PC-3 (cell line): ENCODE data around the gene EXOC4. TPM values are rescaled to one million over a fixed set of nuclear protein-coding genes. Genes with fewer than 3 reads are reported as not detected.
A peak's percentile ranks its signal among the peaks of the same experiment; 100 is the strongest.

Experiments
- ATAC-seq: fragments of 200-7000 bp; cut with Tn5 transposase; 2 replicates; pipeline ENCODE4 v1.9.1; 2020; ENCODE audit warnings: mild to moderate bottlenecking, moderate library complexity
- BruUV-seq: library from RNA; stranded (reverse); fragments of 400-500 nt; replicated peaks from 2 replicates; lab custom pipeline; 2021; lab: Mats Ljungman, UMichigan
- CTCF ChIA-PET: fragments of 300-600 bp; sonication (Branson Sonifier 250); formaldehyde crosslinking; loops from one replicate; lab custom pipeline; 2022; ENCODE audit warnings: antibody characterized with exemption; lab: Charles Lee
- POLR2A ChIA-PET: fragments of 300-600 bp; sonication (Branson Sonifier 250); formaldehyde crosslinking; loops from one replicate; lab custom pipeline; 2022; ENCODE audit warnings: antibody characterized with exemption; ENCODE audit not compliant: unreplicated experiment; lab: Charles Lee
- DNase-seq: peaks from one replicate; pipeline ENCODE4 v3.0.0-alpha.2; 2015
- H2AFZ ChIP-seq: fragments of 300-600 bp; sonication (generic); 2 replicates; pipeline ENCODE4 v1.6.0; 2016; ENCODE audit warnings: antibody characterized with exemption, low read length
- H3F3A ChIP-seq: fragments of 300-600 bp; sonication (generic); one replicate; pipeline ENCODE4 v1.6.0; 2017; ENCODE audit warnings: antibody characterized with exemption, low read length, control low read depth, mild to moderate bottlenecking; ENCODE audit not compliant: unreplicated experiment
- H3K27ac ChIP-seq: fragments of 300-600 bp; sonication (generic); 2 replicates; pipeline ENCODE4 v1.5.1; 2016; ENCODE audit warnings: mild to moderate bottlenecking, low read length
- H3K27me3 ChIP-seq: fragments of 300-600 bp; sonication (generic); 2 replicates; pipeline ENCODE4 v1.6.1; 2016; ENCODE audit warnings: low read length, mixed read lengths
- H3K36me3 ChIP-seq: fragments of 300-600 bp; sonication (generic); 2 replicates; pipeline ENCODE4 v1.6.1; 2016; ENCODE audit warnings: low read depth, mixed run types, low read length, mixed read lengths
- H3K4me1 ChIP-seq: fragments of 300-600 bp; sonication (generic); 2 replicates; pipeline ENCODE4 v1.5.1; 2016; ENCODE audit warnings: low read length; ENCODE audit not compliant: insufficient read depth
- H3K4me2 ChIP-seq: fragments of 300-600 bp; sonication (generic); 2 replicates; pipeline ENCODE4 v1.6.0; 2016; ENCODE audit warnings: low read length
- H3K4me3 ChIP-seq: fragments of 300-600 bp; sonication (generic); 2 replicates; pipeline ENCODE4 v1.5.1; 2016; ENCODE audit warnings: mild to moderate bottlenecking, low read length, mixed read lengths
- H3K79me2 ChIP-seq: fragments of 300-600 bp; sonication (generic); 2 replicates; pipeline ENCODE4 v1.6.1; 2017; ENCODE audit warnings: low read length, mixed read lengths
- H3K9ac ChIP-seq: fragments of 300-600 bp; sonication (generic); 2 replicates; pipeline ENCODE4 v1.6.0; 2016; ENCODE audit warnings: mild to moderate bottlenecking, low read length
- H3K9me2 ChIP-seq: fragments of 300-600 bp; sonication (generic); replicated peaks from 2 replicates; pipeline ENCODE4 v1.6.1; 2016; ENCODE audit warnings: mixed run types, low read length, mixed read lengths
- H3K9me3 ChIP-seq: fragments of 300-600 bp; sonication (generic); 2 replicates; pipeline ENCODE4 v1.6.1; 2016; ENCODE audit warnings: low read length, mixed read lengths
- H4K20me1 ChIP-seq: fragments of 300-600 bp; sonication (generic); 2 replicates; pipeline ENCODE4 v1.6.1; 2016; ENCODE audit warnings: low read length, mixed read lengths
- EZH2 ChIP-seq: fragments of 300-600 bp; sonication (generic); IDR thresholded peaks from one replicate; pipeline ENCODE4 v1.6.1; 2017; ENCODE audit warnings: antibody characterized with exemption, mild to moderate bottlenecking, low read length; ENCODE audit not compliant: unreplicated experiment
- EZH2phosphoT487 ChIP-seq: fragments of 300-600 bp; sonication (generic); IDR thresholded peaks from 2 replicates; pipeline ENCODE4 v1.6.1; 2018; ENCODE audit warnings: mild to moderate bottlenecking, antibody characterized with exemption, low read length, borderline replicate concordance
- intact Hi-C: fragments of 100-400 bp; cut with micrococcal nuclease; formaldehyde crosslinking; loops from 2 replicates; pipeline ENCODE4 v1.9.0; 2023
- total RNA-seq: library from RNA; depleted of rRNA; stranded (reverse); fragments of >200 nt; gene quantifications from 2 replicates; pipeline ENCODE4 v1.2.3, GENCODE V29; 2014
- TF ChIP-seq, protein P1 (sequence below): fragments of 300-600 bp; sonication (generic); conservative IDR thresholded peaks from 2 replicates; pipeline ENCODE4 v1.5.1; 2017; ENCODE audit warnings: antibody characterized with exemption, low read depth, mild to moderate bottlenecking, low read length

Gene EXOC4
- total RNA-seq, 1 experiment from 2014 or later = 43.5 TPM

DNA sequence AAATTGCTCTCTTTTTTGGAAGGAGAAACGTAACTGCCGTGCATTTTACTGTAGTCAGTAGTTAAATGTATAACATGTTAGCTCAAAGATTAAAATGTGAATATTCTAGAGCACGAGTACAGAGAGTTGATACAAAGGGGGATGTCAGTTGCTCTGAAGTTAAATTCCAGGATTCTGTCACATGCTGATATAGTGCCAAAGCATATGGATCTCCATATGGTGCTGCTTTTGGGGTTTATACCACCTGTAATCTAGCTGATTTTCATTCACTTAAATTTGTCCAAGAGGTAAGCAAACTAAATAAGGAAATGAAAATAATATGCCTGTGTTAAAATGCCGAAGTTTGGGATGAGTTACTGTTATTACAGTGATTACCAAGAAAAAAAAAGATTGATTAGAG is 298.6 kb downstream of the EXOC4 start:
- CTCF ChIA-PET = interaction anchor here (0.6 kb wide), 1 partner anchor 126 kb away, joined by 3 read pairs; no protein-coding TSS in a partner anchor
- H3K79me2 ChIP-seq = no peaks in the 10 kb centered on the region
- no peak overlapping the region for H3K4me3 ChIP-seq
- no peaks in the 10 kb centered on the region for H3K27me3 ChIP-seq
- ATAC-seq (no peak), DNase-seq (no peak)
- H3F3A ChIP-seq = no peaks in the 10 kb centered on the region
- H2AFZ ChIP-seq = no peak overlapping the region
- TF ChIP-seq EZH2phosphoT487 (no peak), EZH2 (no peak)
- TF ChIP-seq, protein P1, sequence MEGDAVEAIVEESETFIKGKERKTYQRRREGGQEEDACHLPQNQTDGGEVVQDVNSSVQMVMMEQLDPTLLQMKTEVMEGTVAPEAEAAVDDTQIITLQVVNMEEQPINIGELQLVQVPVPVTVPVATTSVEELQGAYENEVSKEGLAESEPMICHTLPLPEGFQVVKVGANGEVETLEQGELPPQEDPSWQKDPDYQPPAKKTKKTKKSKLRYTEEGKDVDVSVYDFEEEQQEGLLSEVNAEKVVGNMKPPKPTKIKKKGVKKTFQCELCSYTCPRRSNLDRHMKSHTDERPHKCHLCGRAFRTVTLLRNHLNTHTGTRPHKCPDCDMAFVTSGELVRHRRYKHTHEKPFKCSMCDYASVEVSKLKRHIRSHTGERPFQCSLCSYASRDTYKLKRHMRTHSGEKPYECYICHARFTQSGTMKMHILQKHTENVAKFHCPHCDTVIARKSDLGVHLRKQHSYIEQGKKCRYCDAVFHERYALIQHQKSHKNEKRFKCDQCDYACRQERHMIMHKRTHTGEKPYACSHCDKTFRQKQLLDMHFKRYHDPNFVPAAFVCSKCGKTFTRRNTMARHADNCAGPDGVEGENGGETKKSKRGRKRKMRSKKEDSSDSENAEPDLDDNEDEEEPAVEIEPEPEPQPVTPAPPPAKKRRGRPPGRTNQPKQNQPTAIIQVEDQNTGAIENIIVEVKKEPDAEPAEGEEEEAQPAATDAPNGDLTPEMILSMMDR = no peak
- no peaks in the 10 kb centered on the region for H4K20me1 ChIP-seq
- no peak overlapping the region for H3K27ac ChIP-seq
- H3K9me3 ChIP-seq = no peaks in the 10 kb centered on the region
- no peak overlapping the region for H3K9ac ChIP-seq
- BruUV-seq = no TSS peak
- POLR2A ChIA-PET = no interaction called here
- H3K36me3 ChIP-seq = no peaks in the 10 kb centered on the region
- intact Hi-C loops = no loop called here
- H3K9me2 ChIP-seq = no peaks in the 10 kb centered on the region
- no peaks in the 10 kb centered on the region for H3K4me1 ChIP-seq
- H3K4me2 ChIP-seq = no peak overlapping the region

DNA sequence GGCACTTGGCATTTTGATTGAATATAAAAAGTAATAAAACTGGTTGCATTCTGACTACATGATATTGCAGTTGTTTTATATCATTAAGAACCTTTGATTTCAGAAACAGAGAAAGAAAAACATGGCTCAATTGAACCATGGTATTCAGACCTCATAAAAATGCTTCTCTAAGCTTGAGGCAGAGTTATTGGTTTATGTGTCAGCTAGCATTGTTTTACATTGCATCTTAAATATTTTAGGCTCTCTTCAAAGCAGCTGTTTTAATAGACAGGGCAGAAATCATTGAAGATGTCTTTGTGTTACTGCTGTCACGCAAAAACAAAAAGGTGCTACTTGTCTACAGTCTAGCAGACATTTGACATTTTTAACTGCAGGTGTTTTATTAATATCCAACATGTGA is 299.2 kb downstream of the EXOC4 start:
- no peak overlapping the region for H3K4me3 ChIP-seq
- no TSS peak for BruUV-seq
- CTCF ChIA-PET = interaction anchor here (0.6 kb wide), 1 partner anchor 125 kb away, joined by 3 read pairs; no protein-coding TSS in a partner anchor
- POLR2A ChIA-PET = no interaction called here
- no peak overlapping the region for H3K27ac ChIP-seq
- H3K9ac ChIP-seq = no peak overlapping the region
- no peaks in the 10 kb centered on the region for H3F3A ChIP-seq
- TF ChIP-seq EZH2 (no peak), EZH2phosphoT487 (no peak)
- TF ChIP-seq, protein P1 = no peak
- ATAC-seq (peak; percentile 51), DNase-seq (no peak)
- no peak overlapping the region for H2AFZ ChIP-seq
- intact Hi-C loops = no loop called here
- H3K9me2 ChIP-seq = no peaks in the 10 kb centered on the region
- no peaks in the 10 kb centered on the region for H3K36me3 ChIP-seq
- H3K27me3 ChIP-seq = no peaks in the 10 kb centered on the region
- H4K20me1 ChIP-seq = no peaks in the 10 kb centered on the region
- H3K9me3 ChIP-seq = no peaks in the 10 kb centered on the region
- no peaks in the 10 kb centered on the region for H3K79me2 ChIP-seq
- no peak overlapping the region for H3K4me2 ChIP-seq
- no peaks in the 10 kb centered on the region for H3K4me1 ChIP-seq

DNA sequence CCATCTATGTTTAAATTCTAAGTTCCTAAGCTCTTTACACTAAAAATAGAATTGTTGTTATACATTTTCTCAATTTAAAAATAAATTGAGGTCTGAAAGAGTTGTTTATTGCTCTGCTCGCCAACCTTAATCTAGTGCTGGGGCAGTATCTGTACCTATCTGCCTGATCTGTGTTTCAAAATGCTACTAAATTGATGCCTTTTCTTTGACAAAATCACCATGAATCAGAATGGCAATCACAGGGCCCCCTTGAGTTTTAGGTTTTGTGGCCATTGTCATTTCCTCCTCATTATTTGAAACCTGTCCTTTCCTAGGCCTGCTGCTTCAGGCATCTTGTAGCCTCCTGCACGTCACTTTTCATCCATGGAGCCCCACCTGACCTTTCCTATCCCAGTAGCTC is 301.5 kb downstream of the EXOC4 start:
- Histone ChIP-seq H3K4me3 (no peak overlapping the region), H3K9me3 (no peaks in the 10 kb centered on the region), H2AFZ (no peak overlapping the region), H3F3A (no peaks in the 10 kb centered on the region), H3K79me2 (no peaks in the 10 kb centered on the region), H3K36me3 (no peaks in the 10 kb centered on the region), H3K9ac (no peak overlapping the region), H3K27me3 (no peaks in the 10 kb centered on the region), H3K27ac (no peak overlapping the region), H4K20me1 (no peaks in the 10 kb centered on the region), H3K4me1 (no peaks in the 10 kb centered on the region), H3K9me2 (no peaks in the 10 kb centered on the region), H3K4me2 (no peak overlapping the region)
- ATAC-seq = no peak
- BruUV-seq = no TSS peak
- ChIA-PET POLR2A (no interaction called here), CTCF (no interaction called here)
- no peak for DNase-seq
- TF ChIP-seq EZH2phosphoT487 (no peak), EZH2 (no peak)
- TF ChIP-seq, protein P1 = no peak
- intact Hi-C loops = no loop called here
